Liver (tissue), 9 donors: ENCODE measurements around the gene MAVS. TPM values are rescaled to one million over a fixed set of nuclear protein-coding genes. Genes with fewer than 3 reads are reported as not detected.
"Not testable (repeated sequence)": the region's sequence is repeated elsewhere in the genome, so short reads cannot be mapped to it uniquely, and the experiment has no call there.

Experiments
- DNase-seq: peaks from one replicate; pipeline ENCODE4 v3.0.0-alpha.2; 2017; ENCODE audit warnings: low spot score
- H3K27ac ChIP-seq, 2 donors: one replicate each; pipeline ENCODE4 v1.7.0; 2013; ENCODE audit warnings: inconsistent platforms in 2 of 2, low read length in 2 of 2, control low read depth in 1 of 2, low read depth in 1 of 2, mild to moderate bottlenecking in 1 of 2
- H3K27me3 ChIP-seq, 4 donors: one replicate each; pipeline versions ENCODE4 v1.6.1 to v1.7.0; 2013; ENCODE audit warnings: low read length in 3 of 4, inconsistent platforms in 1 of 4, mild to moderate bottlenecking in 1 of 4, moderate library complexity in 1 of 4; ENCODE audit not compliant: control insufficient read depth in 4 of 4, insufficient read depth in 4 of 4
- H3K36me3 ChIP-seq, 4 donors: one replicate each; pipeline versions ENCODE4 v1.6.1 to v1.7.0; 2013; ENCODE audit warnings: low read length in 3 of 4, mild to moderate bottlenecking in 3 of 4, low read depth in 1 of 4, moderate library complexity in 1 of 4; ENCODE audit not compliant: control insufficient read depth in 4 of 4, insufficient read depth in 3 of 4
- H3K4me1 ChIP-seq, 4 donors: one replicate each; pipeline versions ENCODE4 v1.6.1 to v1.7.0; 2013; ENCODE audit warnings: low read length in 3 of 4, mild to moderate bottlenecking in 3 of 4, moderate library complexity in 1 of 4; ENCODE audit not compliant: control insufficient read depth in 4 of 4, insufficient read depth in 4 of 4
- H3K4me3 ChIP-seq, 3 donors: one replicate each; pipeline versions ENCODE4 v1.6.1 to v1.7.0; 2013; ENCODE audit warnings: low read length in 3 of 3, control low read depth in 1 of 3, low read depth in 1 of 3, mild to moderate bottlenecking in 1 of 3
- H3K9ac ChIP-seq, 2 donors: one replicate each; pipeline ENCODE4 v1.7.0; 2013; ENCODE audit warnings: low read length in 2 of 2, mild to moderate bottlenecking in 2 of 2, moderate library complexity in 2 of 2, control low read depth in 1 of 2, low read depth in 1 of 2
- H3K9me3 ChIP-seq, 4 donors: one replicate each; pipeline versions ENCODE4 v1.6.1 to v1.7.0; 2013; ENCODE audit warnings: low read length in 3 of 4; ENCODE audit not compliant: control insufficient read depth in 4 of 4
- ATF3 ChIP-seq: IDR thresholded peaks from 2 replicates; pipeline ENCODE4 v1.6.1; 2016; ENCODE audit warnings: antibody characterized with exemption
- EGR1 ChIP-seq, 2 donors: IDR thresholded peaks; 2 replicates each; pipeline ENCODE4 v1.6.1; 2016 to 2018; ENCODE audit warnings: antibody characterized with exemption in 2 of 2, low read depth in 2 of 2
- FOXA1 ChIP-seq: IDR thresholded peaks from 2 replicates; pipeline ENCODE4 v1.6.1; 2016; ENCODE audit warnings: antibody characterized with exemption
- FOXA2 ChIP-seq: IDR thresholded peaks from 2 replicates; pipeline ENCODE4 v1.6.1; 2016; ENCODE audit warnings: antibody characterized with exemption
- GABPA ChIP-seq, 2 donors: IDR thresholded peaks in 1 of 2; conservative IDR thresholded peaks in 1 of 2; 2 replicates each; pipeline ENCODE4 v1.6.1; 2016; ENCODE audit warnings: antibody characterized with exemption in 2 of 2, mild to moderate bottlenecking in 1 of 2, moderate library complexity in 1 of 2
- HNF4A ChIP-seq, 2 donors: conservative IDR thresholded peaks; 2 replicates each; pipeline ENCODE4 v1.6.1; 2016; ENCODE audit warnings: antibody characterized with exemption in 2 of 2, mild to moderate bottlenecking in 2 of 2
- HNF4G ChIP-seq: IDR thresholded peaks from 2 replicates; pipeline ENCODE4 v1.6.1; 2016; ENCODE audit warnings: antibody characterized with exemption
- JUND ChIP-seq, 2 donors: IDR thresholded peaks; 2 replicates each; pipeline ENCODE4 v1.6.1; 2016; ENCODE audit warnings: antibody characterized with exemption in 2 of 2
- NR2F2 ChIP-seq: IDR thresholded peaks from 2 replicates; pipeline ENCODE4 v1.6.1; 2016; ENCODE audit warnings: antibody characterized with exemption
- RAD21 ChIP-seq, 2 donors: IDR thresholded peaks; 2 replicates each; pipeline ENCODE4 v1.6.1; 2016; ENCODE audit warnings: antibody characterized with exemption in 2 of 2, mild to moderate bottlenecking in 2 of 2
- RXRA ChIP-seq, 2 donors: IDR thresholded peaks; 2 replicates each; pipeline ENCODE4 v1.6.1; 2017 to 2018; ENCODE audit warnings: antibody characterized with exemption in 2 of 2, mild to moderate bottlenecking in 1 of 2
- SP1 ChIP-seq: IDR thresholded peaks from 2 replicates; pipeline ENCODE4 v1.6.1; 2018; ENCODE audit warnings: antibody characterized with exemption, mild to moderate bottlenecking
- TAF1 ChIP-seq: conservative IDR thresholded peaks from 2 replicates; pipeline ENCODE4 v1.6.1; 2016; ENCODE audit warnings: antibody characterized with exemption, mild to moderate bottlenecking
- YY1 ChIP-seq: IDR thresholded peaks from 2 replicates; pipeline ENCODE4 v1.6.1; 2016; ENCODE audit warnings: antibody characterized with exemption, mild to moderate bottlenecking
- WGBS: extraction: QIAGEN DNeasy Blood & Tissue Kit; methylation state at CpG from one replicate; pipeline ENCODE4 v1.1.7; 2013; 5-methylcytosine and 5-hydroxymethylcytosine counted together
- polyA plus RNA-seq, 2 donors: library from polyadenylated mRNA; stranded (reverse) in 1 of 2; unstranded in 1 of 2; fragments of 200-250 nt in 1 of 2; fragments of >200 nt in 1 of 2; fragmentation: Nextera tagmentation in 1 of 2; extraction: Ambion mirVana in 1 of 2; gene quantifications; one replicate each; pipeline versions ENCODE4 v1.2.1 to v1.2.3, GENCODE V29; 2013 to 2015
- total RNA-seq, 2 donors: library from RNA; depleted of rRNA; stranded (reverse); fragments of >200 nt; gene quantifications; one replicate each; pipeline ENCODE4 v1.2.3, GENCODE V29; 2014
- TF ChIP-seq, protein P1 (sequence below): IDR thresholded peaks from 2 replicates; pipeline ENCODE4 v1.6.1; 2016; ENCODE audit warnings: antibody characterized with exemption
- TF ChIP-seq, protein P2 (sequence below): fragments of 150-350 bp; IDR thresholded peaks from 2 replicates; pipeline ENCODE4 v1.5.1; 2017; ENCODE audit warnings: improper control_type of control experiment, low read depth, low read length; ENCODE audit not compliant: missing input control
- TF ChIP-seq, protein P3 (sequence below): IDR thresholded peaks from 2 replicates; pipeline ENCODE4 v1.6.1; 2016; ENCODE audit warnings: antibody characterized with exemption
- TF ChIP-seq, protein P4 (sequence below): IDR thresholded peaks from 2 replicates; pipeline ENCODE4 v1.6.1; 2016; ENCODE audit warnings: antibody characterized with exemption, mild to moderate bottlenecking
- donor health status: healthy.
- donor health status: healthy.
- donor health status: healthy.
- donor health status: healthy.
- donor health status: healthy.

Gene MAVS
- total and polyA plus RNA-seq, 4 donors = 4.7 to 20.9 (median 11.9) TPM

DNA sequence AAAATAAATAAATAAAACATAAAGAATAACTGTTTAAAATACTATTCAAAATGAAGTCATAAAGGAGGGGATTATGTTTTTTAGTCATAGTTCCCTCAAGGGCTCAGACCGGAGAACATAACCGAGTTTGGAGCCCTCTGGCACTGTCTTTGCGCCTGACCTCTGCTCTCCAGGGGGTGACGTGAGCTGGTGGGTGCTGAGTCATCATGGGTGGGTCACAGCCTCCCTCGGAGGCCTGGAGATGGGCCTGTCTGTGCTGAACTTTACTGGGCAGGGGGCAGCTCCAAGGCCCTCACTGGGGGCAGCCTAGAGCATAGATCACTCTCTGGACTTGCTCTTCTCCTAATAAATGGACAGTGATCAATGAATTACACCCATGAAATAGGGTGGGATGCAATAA is 3.1 kb upstream of the MAVS start:
- peak; percentile 79 for DNase-seq
- 74% methylated on average over 5 of the region's 5 CpGs for WGBS
- H3K27me3 ChIP-seq = no peaks in the 10 kb centered on the region
- no peak overlapping the region for H3K9ac ChIP-seq
- no peaks in the 10 kb centered on the region for H3K36me3 ChIP-seq
- no peak overlapping the region for H3K27ac ChIP-seq
- no peak overlapping the region for H3K4me3 ChIP-seq
- no peaks in the 10 kb centered on the region for H3K9me3 ChIP-seq
- peaks cover 4 to 16% (median 9%) of the 10 kb centered on the region in 4 donors for H3K4me1 ChIP-seq
- TF ChIP-seq, protein P1, sequence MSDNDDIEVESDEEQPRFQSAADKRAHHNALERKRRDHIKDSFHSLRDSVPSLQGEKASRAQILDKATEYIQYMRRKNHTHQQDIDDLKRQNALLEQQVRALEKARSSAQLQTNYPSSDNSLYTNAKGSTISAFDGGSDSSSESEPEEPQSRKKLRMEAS = no peak
- TF ChIP-seq TAF1 (no peak), ATF3 (no peak), FOXA2 (no peak), HNF4A (conservative IDR thresholded peaks at IDR 0.05) (no peak), SP1 (no peak), JUND (IDR thresholded peaks at IDR 0.05) (no peak), FOXA1 (no peak), HNF4G (no peak), RAD21 (IDR thresholded peaks at IDR 0.05) (no peak), YY1 (no peak), GABPA (IDR thresholded peaks at IDR 0.05 in 1 of 2, conservative IDR thresholded peaks at IDR 0.05 in 1 of 2) (no peak), RXRA (IDR thresholded peaks at IDR 0.05) (no peak), NR2F2 (no peak), EGR1 (IDR thresholded peaks at IDR 0.05; ENCODE audit: low read depth in 2 of 2) (no peak)
- TF ChIP-seq, protein P2, sequence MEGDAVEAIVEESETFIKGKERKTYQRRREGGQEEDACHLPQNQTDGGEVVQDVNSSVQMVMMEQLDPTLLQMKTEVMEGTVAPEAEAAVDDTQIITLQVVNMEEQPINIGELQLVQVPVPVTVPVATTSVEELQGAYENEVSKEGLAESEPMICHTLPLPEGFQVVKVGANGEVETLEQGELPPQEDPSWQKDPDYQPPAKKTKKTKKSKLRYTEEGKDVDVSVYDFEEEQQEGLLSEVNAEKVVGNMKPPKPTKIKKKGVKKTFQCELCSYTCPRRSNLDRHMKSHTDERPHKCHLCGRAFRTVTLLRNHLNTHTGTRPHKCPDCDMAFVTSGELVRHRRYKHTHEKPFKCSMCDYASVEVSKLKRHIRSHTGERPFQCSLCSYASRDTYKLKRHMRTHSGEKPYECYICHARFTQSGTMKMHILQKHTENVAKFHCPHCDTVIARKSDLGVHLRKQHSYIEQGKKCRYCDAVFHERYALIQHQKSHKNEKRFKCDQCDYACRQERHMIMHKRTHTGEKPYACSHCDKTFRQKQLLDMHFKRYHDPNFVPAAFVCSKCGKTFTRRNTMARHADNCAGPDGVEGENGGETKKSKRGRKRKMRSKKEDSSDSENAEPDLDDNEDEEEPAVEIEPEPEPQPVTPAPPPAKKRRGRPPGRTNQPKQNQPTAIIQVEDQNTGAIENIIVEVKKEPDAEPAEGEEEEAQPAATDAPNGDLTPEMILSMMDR = no peak
- TF ChIP-seq, protein P3, sequence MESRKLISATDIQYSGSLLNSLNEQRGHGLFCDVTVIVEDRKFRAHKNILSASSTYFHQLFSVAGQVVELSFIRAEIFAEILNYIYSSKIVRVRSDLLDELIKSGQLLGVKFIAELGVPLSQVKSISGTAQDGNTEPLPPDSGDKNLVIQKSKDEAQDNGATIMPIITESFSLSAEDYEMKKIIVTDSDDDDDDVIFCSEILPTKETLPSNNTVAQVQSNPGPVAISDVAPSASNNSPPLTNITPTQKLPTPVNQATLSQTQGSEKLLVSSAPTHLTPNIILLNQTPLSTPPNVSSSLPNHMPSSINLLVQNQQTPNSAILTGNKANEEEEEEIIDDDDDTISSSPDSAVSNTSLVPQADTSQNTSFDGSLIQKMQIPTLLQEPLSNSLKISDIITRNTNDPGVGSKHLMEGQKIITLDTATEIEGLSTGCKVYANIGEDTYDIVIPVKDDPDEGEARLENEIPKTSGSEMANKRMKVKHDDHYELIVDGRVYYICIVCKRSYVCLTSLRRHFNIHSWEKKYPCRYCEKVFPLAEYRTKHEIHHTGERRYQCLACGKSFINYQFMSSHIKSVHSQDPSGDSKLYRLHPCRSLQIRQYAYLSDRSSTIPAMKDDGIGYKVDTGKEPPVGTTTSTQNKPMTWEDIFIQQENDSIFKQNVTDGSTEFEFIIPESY = no peak
- TF ChIP-seq, protein P4, sequence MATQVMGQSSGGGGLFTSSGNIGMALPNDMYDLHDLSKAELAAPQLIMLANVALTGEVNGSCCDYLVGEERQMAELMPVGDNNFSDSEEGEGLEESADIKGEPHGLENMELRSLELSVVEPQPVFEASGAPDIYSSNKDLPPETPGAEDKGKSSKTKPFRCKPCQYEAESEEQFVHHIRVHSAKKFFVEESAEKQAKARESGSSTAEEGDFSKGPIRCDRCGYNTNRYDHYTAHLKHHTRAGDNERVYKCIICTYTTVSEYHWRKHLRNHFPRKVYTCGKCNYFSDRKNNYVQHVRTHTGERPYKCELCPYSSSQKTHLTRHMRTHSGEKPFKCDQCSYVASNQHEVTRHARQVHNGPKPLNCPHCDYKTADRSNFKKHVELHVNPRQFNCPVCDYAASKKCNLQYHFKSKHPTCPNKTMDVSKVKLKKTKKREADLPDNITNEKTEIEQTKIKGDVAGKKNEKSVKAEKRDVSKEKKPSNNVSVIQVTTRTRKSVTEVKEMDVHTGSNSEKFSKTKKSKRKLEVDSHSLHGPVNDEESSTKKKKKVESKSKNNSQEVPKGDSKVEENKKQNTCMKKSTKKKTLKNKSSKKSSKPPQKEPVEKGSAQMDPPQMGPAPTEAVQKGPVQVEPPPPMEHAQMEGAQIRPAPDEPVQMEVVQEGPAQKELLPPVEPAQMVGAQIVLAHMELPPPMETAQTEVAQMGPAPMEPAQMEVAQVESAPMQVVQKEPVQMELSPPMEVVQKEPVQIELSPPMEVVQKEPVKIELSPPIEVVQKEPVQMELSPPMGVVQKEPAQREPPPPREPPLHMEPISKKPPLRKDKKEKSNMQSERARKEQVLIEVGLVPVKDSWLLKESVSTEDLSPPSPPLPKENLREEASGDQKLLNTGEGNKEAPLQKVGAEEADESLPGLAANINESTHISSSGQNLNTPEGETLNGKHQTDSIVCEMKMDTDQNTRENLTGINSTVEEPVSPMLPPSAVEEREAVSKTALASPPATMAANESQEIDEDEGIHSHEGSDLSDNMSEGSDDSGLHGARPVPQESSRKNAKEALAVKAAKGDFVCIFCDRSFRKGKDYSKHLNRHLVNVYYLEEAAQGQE = no peak

GRCh38 chr20:3843990-3844619 is 2.5 kb upstream of the MAVS start:
- DNase-seq = not testable (repeated sequence)
- WGBS = 96% methylated on average over 9 of the region's 9 CpGs
- H3K4me1 ChIP-seq = peaks cover 6 to 16% (median 14%) of the 10 kb centered on the region in 4 donors

More at GRCh38 chr20:3843990-3844619, 2.5 kb upstream of the MAVS start:
- not testable (repeated sequence) for H3K27ac ChIP-seq, H3K36me3 ChIP-seq, H3K9ac ChIP-seq, H3K4me3 ChIP-seq, H3K27me3 ChIP-seq, H3K9me3 ChIP-seq
